Choroid plexus epithelial cell (primary cell): ENCODE data around the gene RBM4B.

ENCODE experiments used
- DNase-seq: peaks from one replicate; pipeline ENCODE4 v3.0.0-alpha.2; 2010; ENCODE audit warnings: low read depth
- H3K4me3 ChIP-seq: 2 replicates; pipeline ENCODE4 v1.5.1; 2011; ENCODE audit warnings: low read depth, mild to moderate bottlenecking, control low read depth, low read length, moderate library complexity
- CTCF ChIP-seq: conservative IDR thresholded peaks from 2 replicates; pipeline ENCODE4 v1.5.1; 2011; ENCODE audit warnings: low read depth, mild to moderate bottlenecking, control low read depth, inconsistent platforms, low read length, moderate library complexity

Gene RBM4B

GRCh38 chr11:66676282-66676919 lies 1.3 kb downstream of the RBM4B start:
- peak overlapping the region; percentile 3 for H3K4me3 ChIP-seq
- TF ChIP-seq CTCF = no peak
- DNase-seq = no peak

- no peak for TF ChIP-seq CTCF
- no peak for DNase-seq
- H3K4me3 ChIP-seq = no peak overlapping the region
Measured at GRCh38 chr11:66674964-66675602, 2.6 kb downstream of the RBM4B start.

- TF ChIP-seq CTCF = no peak
- no peak overlapping the region for H3K4me3 ChIP-seq
- DNase-seq = no peak
Measured at GRCh38 chr11:66670816-66671215, 6.9 kb downstream of the RBM4B start.

- no peak for TF ChIP-seq CTCF
- no peak overlapping the region for H3K4me3 ChIP-seq
- DNase-seq = no peak
Measured at GRCh38 chr11:66665369-66665768, 12.3 kb downstream of the RBM4B start.

- TF ChIP-seq CTCF = no peak
- DNase-seq = no peak
- no peak overlapping the region for H3K4me3 ChIP-seq
Measured at GRCh38 chr11:66663741-66664296, 13.9 kb downstream of the RBM4B start.

GRCh38 chr11:66659763-66660162 lies 17.9 kb downstream of the RBM4B start:
- no peak for DNase-seq
- no peak overlapping the region for H3K4me3 ChIP-seq
- TF ChIP-seq CTCF = no peak

GRCh38 chr11:66653123-66653522 lies 24.6 kb downstream of the RBM4B start:
- DNase-seq = no peak
- TF ChIP-seq CTCF = no peak
- no peak overlapping the region for H3K4me3 ChIP-seq
